Inflammatory macrophage treated with lipopolysaccharide for 4 hours (primary cell): ENCODE data around the gene MAP6D1.

ENCODE experiments used
- DNase-seq: peaks from one replicate; pipeline ENCODE4 v3.0.0-alpha.2; 2020

MAP6D1 gene

GRCh38 chr3:183822631-183823030 lies 2.7 kb downstream of the MAP6D1 start:
- DNase-seq, result no peak

DNA sequence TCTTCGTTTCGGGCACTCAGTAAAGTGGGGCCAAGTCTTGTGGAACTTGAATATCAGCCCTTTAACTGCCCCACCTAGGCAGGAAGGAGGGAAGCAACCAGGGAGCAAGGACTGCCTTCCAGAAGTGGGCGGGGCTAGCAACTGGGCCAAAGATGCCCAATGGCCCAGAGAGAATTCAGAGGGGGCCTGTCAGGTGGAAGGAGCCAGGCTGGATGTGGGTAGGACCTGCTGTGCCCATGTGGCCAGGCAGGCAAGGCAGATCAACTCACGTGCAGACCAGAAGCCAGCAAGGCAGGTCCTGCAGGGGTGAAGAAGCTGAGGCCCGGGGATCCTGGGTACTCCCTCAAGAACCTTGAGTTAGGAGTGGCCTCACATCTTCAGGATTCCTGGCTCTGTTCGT lies 5.5 kb downstream of the MAP6D1 start:
- DNase-seq, result no peak

GRCh38 chr3:183818706-183819624 lies 6.4 kb downstream of the MAP6D1 start:
- no peak for DNase-seq

DNA sequence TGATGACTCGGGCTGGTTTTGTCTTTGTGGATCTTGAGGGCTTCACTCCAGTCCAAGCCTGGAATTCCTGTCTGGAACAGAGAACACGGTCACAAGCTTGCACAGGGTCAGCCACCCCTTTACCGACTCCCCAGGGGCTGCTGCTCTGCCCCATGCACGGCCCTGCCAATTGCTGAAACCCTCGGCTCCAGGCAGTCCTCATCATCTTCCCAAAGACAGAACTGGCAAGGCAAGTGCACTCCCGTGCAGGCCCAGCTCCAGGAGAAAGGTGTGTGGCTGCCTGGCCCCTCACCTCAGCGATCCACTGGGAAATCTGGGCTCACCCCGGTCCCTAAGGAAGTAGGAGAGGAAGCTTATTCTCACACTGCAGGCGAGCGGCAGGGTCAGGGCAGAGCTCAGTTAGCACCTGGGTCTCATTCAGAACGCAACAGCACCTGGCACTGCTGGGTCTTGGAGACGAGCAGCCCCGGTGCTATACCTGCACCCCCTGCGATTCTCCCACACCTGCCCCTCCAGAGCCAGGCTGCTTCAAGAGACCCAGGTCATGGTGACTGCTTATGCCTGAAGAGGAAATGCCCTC lies 7.2 kb downstream of the MAP6D1 start:
- DNase-seq, result no peak

- DNase-seq, result no peak
These were observed 7.7 kb downstream of the MAP6D1 start for GRCh38 chr3:183817639-183818038.

DNA sequence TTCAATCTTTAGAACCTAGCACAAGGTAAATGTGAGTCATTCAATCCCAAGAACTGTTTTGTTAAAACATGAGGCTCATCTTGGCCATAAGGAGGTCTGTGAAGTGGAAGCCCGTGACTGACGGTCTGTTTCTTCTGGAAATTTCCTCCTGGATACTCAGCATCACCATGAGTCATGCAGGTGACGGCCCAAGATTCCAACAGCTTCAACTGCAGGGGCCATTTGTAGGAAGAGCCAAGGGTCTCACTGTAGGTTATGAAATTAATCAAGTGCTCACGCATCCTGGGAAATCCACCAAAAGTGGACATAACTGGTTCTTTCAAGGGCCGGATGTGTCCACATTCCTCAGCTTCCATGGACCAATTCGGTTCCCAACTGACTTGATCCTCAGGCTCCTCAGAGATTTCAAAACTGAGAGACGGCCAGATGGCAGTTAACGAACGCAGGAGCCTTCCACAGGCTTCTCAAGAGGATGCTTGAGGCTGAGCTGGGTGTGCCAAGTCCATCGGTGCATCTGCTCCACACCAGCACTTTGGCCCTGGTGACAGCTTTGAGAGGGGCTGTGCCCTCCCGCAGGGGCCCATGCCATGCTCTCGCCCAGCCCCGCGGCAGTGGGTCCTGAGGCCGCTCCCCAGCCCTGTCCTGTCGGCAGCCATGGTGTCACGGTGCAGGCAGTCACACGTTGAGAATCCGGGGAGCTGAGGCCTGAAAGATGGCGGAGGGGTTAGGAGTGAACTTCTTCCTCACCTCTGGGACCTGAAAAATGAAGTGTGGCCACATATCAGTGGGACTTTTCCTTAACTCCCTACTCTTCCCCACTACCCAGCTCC lies 8.5 kb downstream of the MAP6D1 start:
- DNase-seq, result no peak

DNA sequence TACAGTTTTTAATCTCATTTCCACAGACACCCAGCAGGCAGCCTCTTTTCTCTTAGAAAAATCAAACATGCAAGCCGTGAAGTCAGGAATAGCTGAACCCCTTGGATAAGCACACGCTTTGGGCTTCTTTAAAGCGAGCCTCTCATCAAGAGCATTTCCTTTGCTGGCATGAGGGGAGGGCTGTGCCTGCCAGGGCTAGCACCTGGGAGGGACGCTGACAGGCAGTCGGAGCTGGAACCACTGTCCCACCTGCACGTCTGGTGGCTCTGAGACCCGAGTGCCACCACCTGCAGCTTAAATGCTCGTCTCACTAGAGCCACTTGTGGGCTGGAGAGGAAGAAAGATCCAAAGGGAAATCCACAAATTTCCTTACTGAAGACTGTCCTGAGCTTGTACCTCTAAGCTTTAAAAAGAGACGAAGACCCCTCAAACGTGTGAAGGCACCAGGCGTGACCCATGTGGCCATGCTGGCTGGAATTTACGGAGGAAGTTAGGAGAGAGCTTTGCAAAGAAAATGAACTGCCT lies 9.4 kb downstream of the MAP6D1 start:
- DNase-seq, result no peak

DNA sequence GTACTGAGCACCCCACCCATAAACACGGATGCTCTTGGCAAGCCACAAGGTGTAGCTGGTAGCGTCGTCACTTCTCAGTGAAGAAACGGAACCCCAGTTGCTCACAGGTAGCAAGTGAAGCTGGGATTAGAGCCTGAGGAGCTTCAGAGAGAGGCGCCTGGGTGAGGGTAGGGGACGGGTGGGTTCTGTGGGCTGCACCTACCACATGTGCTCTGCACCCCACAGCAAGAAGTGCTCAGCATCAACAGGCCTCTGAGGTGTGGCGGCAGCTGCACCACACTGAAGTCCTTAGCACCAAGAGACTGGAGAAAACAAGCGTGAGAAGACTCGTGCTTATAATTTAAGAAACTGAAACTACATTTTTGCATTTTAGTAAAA lies 9.8 kb downstream of the MAP6D1 start:
- DNase-seq, result no peak

- DNase-seq, result no peak
These were observed 11.1 kb downstream of the MAP6D1 start for GRCh38 chr3:183814240-183814639.

DNA sequence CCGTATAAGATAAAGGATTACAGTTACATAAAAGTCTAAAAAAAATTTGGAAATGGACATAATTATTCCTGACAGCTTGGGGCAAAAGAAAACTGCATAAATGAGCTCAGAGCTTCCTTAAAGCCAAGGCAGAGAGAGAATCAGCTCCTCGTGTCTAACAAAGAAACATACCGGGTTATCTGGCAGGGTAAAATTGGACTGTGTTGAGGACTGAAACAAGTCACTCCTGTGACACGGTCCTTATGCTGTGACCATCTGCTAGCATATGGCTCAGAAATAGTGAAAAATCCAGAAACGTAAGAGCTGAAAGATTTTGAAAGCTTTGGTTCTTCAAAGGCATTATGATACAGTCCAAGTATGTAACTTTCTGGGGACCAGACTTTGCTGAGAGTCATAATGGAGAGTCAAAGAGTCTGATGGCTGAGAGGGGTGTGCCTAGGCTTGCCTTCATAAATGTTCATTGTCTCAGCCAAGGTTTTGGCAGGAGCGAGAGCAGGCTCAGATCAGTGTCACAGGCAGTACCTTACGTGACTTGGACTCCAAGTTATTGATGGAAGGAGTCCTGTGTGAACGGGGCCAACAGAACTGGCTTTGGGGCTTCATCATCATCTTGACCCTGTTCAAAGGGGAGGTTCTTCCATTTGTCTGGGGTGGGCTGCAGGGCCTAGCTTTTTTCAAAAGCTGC lies 12.5 kb downstream of the MAP6D1 start:
- no peak for DNase-seq

DNA sequence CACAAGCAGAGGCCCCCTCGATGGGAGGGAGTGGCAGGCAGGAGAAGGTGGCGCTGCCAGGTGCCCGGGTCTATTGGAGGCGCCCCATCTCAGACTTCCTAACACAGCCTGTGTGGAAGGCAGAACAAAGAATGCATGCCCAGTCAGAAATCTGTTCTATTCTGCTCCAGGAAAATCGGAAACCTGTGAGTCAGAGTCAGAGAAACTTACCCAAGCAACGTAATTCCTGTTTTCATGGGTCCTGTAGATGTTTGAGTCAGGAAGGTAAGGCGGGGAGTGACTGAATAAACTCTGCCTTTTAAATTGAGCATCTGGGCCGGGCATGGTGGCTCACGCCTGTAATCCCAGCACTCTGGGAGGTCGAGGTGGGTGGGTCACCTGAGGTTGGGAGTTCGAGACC lies 13.7 kb downstream of the MAP6D1 start:
- DNase-seq, result no peak

GRCh38 chr3:183810643-183811594 lies 14.5 kb downstream of the MAP6D1 start:
- DNase-seq, result no peak

DNA sequence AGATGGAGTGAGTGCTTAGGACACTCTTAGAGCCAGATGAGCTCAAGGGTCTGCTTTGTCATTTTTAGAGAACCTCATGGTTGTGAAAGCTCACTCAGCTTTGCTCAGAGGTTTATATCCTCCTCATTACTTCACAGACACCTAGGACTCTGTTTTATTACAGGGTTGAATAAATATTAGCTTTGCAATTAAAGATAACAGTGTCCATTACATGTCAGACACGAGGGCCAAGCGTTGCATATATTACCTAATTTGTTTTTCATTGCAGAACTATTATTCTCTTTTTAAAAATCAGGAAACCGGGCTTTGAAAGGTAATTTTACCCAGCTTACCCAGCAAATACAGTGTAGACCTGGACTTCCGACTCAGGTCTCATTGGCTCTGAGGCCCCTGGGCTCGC lies 16.1 kb downstream of the MAP6D1 start:
- DNase-seq, result no peak

DNA sequence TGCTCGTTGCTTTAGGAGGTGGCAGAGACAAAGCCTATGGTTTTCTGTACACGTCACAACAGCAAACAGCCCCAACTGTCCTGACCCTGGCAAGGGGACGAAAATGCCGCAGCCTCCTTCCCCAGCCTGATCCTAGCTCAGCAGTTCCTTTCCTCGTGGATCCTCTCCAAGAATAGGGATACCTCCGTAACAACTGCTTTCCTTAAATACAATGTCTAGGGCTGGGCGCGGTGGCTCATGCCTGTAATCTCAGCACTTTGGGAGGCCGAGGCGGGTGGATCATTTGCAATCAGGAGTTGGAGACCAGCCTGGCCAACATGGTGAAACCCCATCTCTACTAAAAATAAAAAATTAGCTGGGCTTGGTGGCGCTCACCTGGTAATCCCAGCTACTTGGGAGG lies 17.0 kb downstream of the MAP6D1 start:
- no peak for DNase-seq

GRCh38 chr3:183807881-183808280 lies 17.5 kb downstream of the MAP6D1 start:
- no peak for DNase-seq

DNA sequence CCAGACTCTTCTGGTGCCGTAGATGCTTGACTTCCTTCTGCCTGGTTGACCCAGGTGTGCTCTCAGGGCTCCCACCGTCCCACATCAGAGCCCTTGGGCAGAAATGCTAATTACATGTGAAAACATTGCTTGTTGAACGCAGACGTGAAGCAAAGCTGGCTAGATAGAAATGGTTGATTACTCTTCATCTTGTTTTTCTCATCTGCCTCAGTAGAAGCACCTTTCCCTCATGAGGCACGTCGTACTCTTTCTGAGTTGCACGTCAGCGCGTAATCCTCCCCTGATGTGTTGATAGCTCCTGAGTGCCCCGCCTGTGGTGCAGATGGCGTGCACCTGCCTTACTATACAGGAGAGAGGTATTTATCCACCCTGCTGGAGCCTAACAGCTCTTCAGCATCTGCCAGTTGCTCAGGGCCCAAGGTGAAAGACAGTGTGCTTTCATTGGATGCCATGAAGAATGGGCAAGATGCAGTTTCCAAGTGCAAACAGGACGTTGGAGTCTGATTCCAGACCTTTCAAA lies 18.1 kb downstream of the MAP6D1 start:
- no peak for DNase-seq

GRCh38 chr3:183802989-183803388 lies 22.4 kb downstream of the MAP6D1 start:
- no peak for DNase-seq

DNA sequence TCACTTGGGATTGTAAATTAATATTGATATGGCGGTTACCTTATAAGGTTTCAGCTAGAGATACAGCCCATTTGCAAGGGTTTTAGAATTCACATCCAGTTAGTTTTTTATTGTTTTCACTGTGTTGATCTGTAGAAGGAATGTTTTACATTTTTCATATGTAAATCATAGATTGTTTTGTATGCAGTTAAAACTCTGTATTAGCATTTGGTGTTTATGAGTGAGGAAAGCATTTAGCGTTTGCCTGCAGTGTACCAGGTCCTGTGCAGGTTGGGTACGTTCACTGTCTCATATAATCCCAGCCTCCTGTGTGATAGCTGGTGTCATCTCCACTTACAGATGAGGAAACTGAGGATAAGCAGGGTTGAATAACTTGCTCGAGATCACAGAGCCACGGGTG lies 23.8 kb downstream of the MAP6D1 start:
- DNase-seq, result no peak

DNA sequence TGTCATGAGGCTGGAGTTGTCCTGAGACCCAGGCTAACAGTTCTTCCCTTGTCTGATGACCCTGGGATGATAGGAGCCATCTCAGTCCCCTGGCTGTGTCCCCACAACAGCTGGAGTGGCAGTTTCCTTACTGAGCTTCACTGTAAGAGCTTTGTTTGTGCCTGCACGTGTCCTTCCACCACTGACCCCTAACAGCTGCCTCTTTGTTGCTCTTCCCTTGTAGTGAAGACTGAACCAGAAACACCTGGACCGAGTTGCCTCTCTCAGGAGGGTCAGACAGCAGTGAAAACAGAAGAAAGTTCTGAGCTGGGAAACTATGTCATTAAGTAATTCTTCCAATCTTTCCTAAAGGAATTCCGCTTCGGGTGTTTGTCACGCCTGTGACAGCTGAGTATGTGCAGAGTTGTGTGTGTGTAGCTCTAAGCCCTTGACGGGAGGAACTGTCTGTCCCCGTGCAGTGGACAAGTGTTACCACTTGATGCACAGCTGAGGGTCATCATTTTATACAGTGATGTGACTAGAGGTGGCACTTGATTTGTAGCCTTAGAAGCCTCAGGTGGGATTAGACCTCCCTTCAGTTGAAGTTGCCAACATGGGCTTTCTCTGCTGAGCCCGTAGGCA lies 25.0 kb downstream of the MAP6D1 start:
- no peak for DNase-seq

- DNase-seq, result no peak
These were observed 25.9 kb downstream of the MAP6D1 start for GRCh38 chr3:183799461-183799860.

- DNase-seq, result no peak
These were observed 27.4 kb downstream of the MAP6D1 start for GRCh38 chr3:183797996-183798395.
